GM12878 (cell line): ENCODE measurements around the gene PPIE. TPM values are rescaled to one million over a fixed set of nuclear protein-coding genes. Genes with fewer than 3 reads are reported as not detected.

Experiments used
- ATAC-seq: fragments of 200-7000 bp; cut with Tn5 transposase; 3 replicates; pipeline ENCODE4 v1.9.1; 2020; ENCODE audit warnings: mild to moderate bottlenecking, moderate library complexity
- BruUV-seq: library from RNA; stranded (reverse); fragments of 400-500 nt; replicated peaks from 2 replicates; lab custom pipeline; 2021; lab: Mats Ljungman, UMichigan
- CTCF ChIA-PET: fragments of 300-600 bp; sonication (Branson Sonifier 250); formaldehyde crosslinking; extraction: SDS; loops from one replicate; lab custom pipeline; 2021; ENCODE audit warnings: inconsistent platforms; lab: Yijun Ruan, JAX
- POLR2A ChIA-PET: fragments of 350-600 bp; formaldehyde crosslinking; extraction: SDS; loops from one replicate; lab custom pipeline; 2021; ENCODE audit warnings: inconsistent platforms; lab: Charles Lee
- RAD21 ChIA-PET: fragments of 300-600 bp; sonication (Branson Sonifier 250); formaldehyde crosslinking; loops from one replicate; lab custom pipeline; 2023; ENCODE audit warnings: antibody characterized with exemption; ENCODE audit not compliant: unreplicated experiment; lab: Charles Lee
- SMC1A ChIA-PET: fragments of 300-600 bp; sonication (Branson Sonifier 250); formaldehyde crosslinking; loops from one replicate; lab custom pipeline; 2023; ENCODE audit not compliant: unreplicated experiment, uncharacterized antibody; lab: Charles Lee
- DNase-seq: peaks from one replicate; pipeline ENCODE4 v3.0.0-alpha.2; 2011; ENCODE audit warnings: low read depth, low spot score
- FAIRE-seq: peaks from 3 replicates; lab custom pipeline; 2011; peaks lifted over from hg19 to GRCh38; lab: Jason Lieb, UNC
- H2AFZ ChIP-seq: 2 replicates; pipeline ENCODE4 v1.6.0; 2011; ENCODE audit warnings: low read depth, low read length, control low read depth; ENCODE audit not compliant: control insufficient read depth
- H3K27ac ChIP-seq: 2 replicates; pipeline ENCODE4 v1.5.1; 2011; ENCODE audit warnings: control low read depth; ENCODE audit not compliant: control insufficient read depth, insufficient read depth
- H3K27me3 ChIP-seq, 2 experiments: replicated peaks in 1 of 2; 2 replicates each; pipeline versions ENCODE4 v1.6.0 to v1.6.1; 2011; ENCODE audit warnings: low read length in 1 of 2; ENCODE audit not compliant: control insufficient read depth in 2 of 2, insufficient read depth in 2 of 2
- H3K36me3 ChIP-seq, 2 experiments: 2 replicates each; pipeline ENCODE4 v1.5.1; 2011; ENCODE audit warnings: low read length in 1 of 2; ENCODE audit not compliant: control insufficient read depth in 2 of 2, insufficient read depth in 2 of 2
- H3K4me1 ChIP-seq: 2 replicates; pipeline ENCODE4 v1.6.1; 2011; ENCODE audit warnings: mild to moderate bottlenecking, low read length, moderate library complexity, mixed read lengths; ENCODE audit not compliant: control insufficient read depth, insufficient read depth
- H3K4me2 ChIP-seq: 2 replicates; pipeline ENCODE4 v1.6.0; 2011; ENCODE audit warnings: control low read depth; ENCODE audit not compliant: control insufficient read depth, insufficient read depth
- H3K4me3 ChIP-seq: fragments of 200-600 bp; sonication (generic); 2 replicates; pipeline ENCODE4 v1.5.1; 2016
- H3K79me2 ChIP-seq: 2 replicates; pipeline ENCODE4 v1.6.0; 2011; ENCODE audit warnings: low read length; ENCODE audit not compliant: control insufficient read depth, insufficient read depth
- H3K9ac ChIP-seq: 2 replicates; pipeline ENCODE4 v1.8.0; 2011; ENCODE audit warnings: low read length, control low read depth, mixed read lengths; ENCODE audit not compliant: control insufficient read depth, insufficient read depth
- H3K9me3 ChIP-seq: replicated peaks from 3 replicates; pipeline ENCODE4 v1.5.1; 2011; ENCODE audit warnings: mild to moderate bottlenecking, low read length; ENCODE audit not compliant: control insufficient read depth, insufficient read depth
- H4K20me1 ChIP-seq: 2 replicates; pipeline ENCODE4 v1.6.0; 2011; ENCODE audit not compliant: control insufficient read depth, insufficient read depth
- KAT2A ChIP-seq: conservative IDR thresholded peaks from 2 replicates; pipeline ENCODE4 v1.6.1; 2011; ENCODE audit warnings: low read depth, low read length; ENCODE audit not compliant: control insufficient read depth
- RAD21 ChIP-seq: IDR thresholded peaks from 2 replicates; pipeline ENCODE4 v1.6.1; 2011; ENCODE audit warnings: mild to moderate bottlenecking, low read depth, low read length, moderate library complexity; ENCODE audit not compliant: insufficient read depth
- SMC3 ChIP-seq: IDR thresholded peaks from 2 replicates; pipeline ENCODE4 v1.6.1; 2011; ENCODE audit warnings: low read length, improper control_type of control experiment, borderline replicate concordance
- ZNF384 ChIP-seq: IDR thresholded peaks from 2 replicates; pipeline ENCODE4 v1.6.1; 2012; ENCODE audit warnings: low read depth, mild to moderate bottlenecking, low read length, improper control_type of control experiment, borderline replicate concordance
- ZSCAN29 ChIP-seq: fragments of 450-650 bp; IDR thresholded peaks from 2 replicates; pipeline ENCODE4 v1.6.1; 2017; ENCODE audit warnings: mild to moderate bottlenecking, moderate library complexity
- WGBS: methylation state at CpG from one replicate; pipeline ENCODE4 v1.1.6; 2016; ENCODE audit warnings: low lambda C conversion rate; ENCODE audit not compliant: insufficient replicate concordance, insufficient coverage; ENCODE audit errors: missing lambda C conversion rate; 5-methylcytosine and 5-hydroxymethylcytosine counted together
- in situ Hi-C: fragments of 300-500 bp; cut with MboI; formaldehyde crosslinking; loops from 9 replicates; pipeline ENCODE4 v1.14.3; 2018; ENCODE audit warnings: mixed read lengths
- intact Hi-C: fragments of 100-400 bp; cut with micrococcal nuclease; formaldehyde crosslinking; loops from one replicate; pipeline ENCODE4 v1.14.2; 2022; ENCODE audit not compliant: unreplicated experiment
- polyA plus RNA-seq, 11 experiments: library from polyadenylated mRNA; depleted of rRNA in 4 of 11; unstranded in 6 of 11; stranded (reverse) in 5 of 11; fragments of >200 nt; fragmentation: Nextera tagmentation in 4 of 11; fragmentation: Illumina TruSeq in 1 of 11; extraction: Ambion mirVana in 4 of 11; extraction: Trizol in 1 of 11; gene quantifications; 1 replicate in 1 of 11; 2 replicates in 10 of 11; pipeline versions ENCODE4 v1.2.1 to v1.2.3, GENCODE V29; 2011 to 2016; ENCODE audit warnings: inconsistent platforms in 2 of 11, missing spikeins in 2 of 11, low read depth in 1 of 11
- total RNA-seq, 4 experiments: library from RNA; depleted of rRNA in 3 of 4; stranded (reverse); fragments of >200 nt in 3 of 4; fragmentation: Illumina TruSeq in 1 of 4; extraction: Trizol in 1 of 4; gene quantifications; 2 replicates each; pipeline versions ENCODE4 v1.2.1 to v1.2.3, GENCODE V29; 2013 to 2021
- TF ChIP-seq, protein P1 (sequence below), 3 experiments: IDR thresholded peaks in 2 of 3; conservative IDR thresholded peaks in 1 of 3; 2 replicates each; pipeline ENCODE4 v1.5.1; 2011; ENCODE audit warnings: low read depth in 3 of 3, low read length in 3 of 3, mild to moderate bottlenecking in 3 of 3, control low read depth in 2 of 3, moderate library complexity in 2 of 3, inconsistent platforms in 1 of 3, mixed read lengths in 1 of 3; ENCODE audit not compliant: control insufficient read depth in 2 of 3, insufficient read depth in 1 of 3; ENCODE audit errors: extremely low read depth in 1 of 3

The PPIE gene
- total and polyA plus RNA-seq, 10 of the 15 experiments (the other 5 are each of a cell fraction or from before 2014, with no cell fraction given) = 36.6 to 163 (median 70.1) TPM

DNA sequence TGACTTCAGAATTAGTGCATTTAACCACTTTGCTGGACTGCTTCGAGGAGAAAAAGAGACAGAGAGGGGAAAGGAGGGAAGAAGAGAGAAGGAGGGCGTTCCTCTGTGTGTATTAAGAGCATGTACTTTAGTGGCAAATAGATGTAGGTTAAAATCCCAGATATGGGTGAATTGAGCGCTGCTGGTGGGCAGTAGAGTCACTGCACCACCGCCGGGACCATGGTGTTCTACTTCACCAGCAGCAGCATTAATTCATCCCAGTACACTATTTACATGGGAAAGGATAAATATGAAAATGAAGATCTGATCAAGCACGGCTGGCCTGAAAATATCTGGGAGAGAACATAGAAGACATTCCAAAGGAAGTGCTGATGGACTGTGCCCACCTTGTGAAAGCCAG is 20.9 kb upstream of the PPIE start:
- Histone ChIP-seq H3K9ac (no peak overlapping the region), H3K4me3 (no peak overlapping the region), H3K27ac (no peak overlapping the region), H3K9me3 (no peaks in the 10 kb centered on the region), H4K20me1 (no peaks in the 10 kb centered on the region), H3K4me2 (no peak overlapping the region), H3K36me3 (no peaks in the 10 kb centered on the region), H3K27me3 (0 out of 4 replicates have a peak, but pooled peaks cover 0 to 2% of the 10 kb centered on the region in 2 experiments), H2AFZ (no peak overlapping the region), H3K4me1 (no peaks in the 10 kb centered on the region), H3K79me2 (no peaks in the 10 kb centered on the region)
- intact Hi-C loops (no loop called here), in situ Hi-C loops (no loop called here)
- 16% methylated on average over 6 of the region's 6 CpGs for WGBS
- FAIRE-seq = no peak
- no peak for TF ChIP-seq ZSCAN29
- DNase-seq = no peak
- ATAC-seq = no peak
- ChIA-PET SMC1A (interaction anchor here (0.6 to 1.8 kb wide), 4 partner anchors 12 to 314 kb away, joined by 3 to 6 read pairs (median 4); no protein-coding TSS in a partner anchor), RAD21 (interaction anchor here (1.1 to 3.3 kb wide), 2 partner anchors 17 to 112 kb away, joined by 3 to 29 read pairs; no protein-coding TSS in a partner anchor), POLR2A (no interaction called here), CTCF (interaction anchor here (1.0 to 2.8 kb wide), 5 partner anchors 11 to 112 kb away, joined by 3 to 11 read pairs (median 6); no protein-coding TSS in a partner anchor)
- no TSS peak for BruUV-seq

DNA sequence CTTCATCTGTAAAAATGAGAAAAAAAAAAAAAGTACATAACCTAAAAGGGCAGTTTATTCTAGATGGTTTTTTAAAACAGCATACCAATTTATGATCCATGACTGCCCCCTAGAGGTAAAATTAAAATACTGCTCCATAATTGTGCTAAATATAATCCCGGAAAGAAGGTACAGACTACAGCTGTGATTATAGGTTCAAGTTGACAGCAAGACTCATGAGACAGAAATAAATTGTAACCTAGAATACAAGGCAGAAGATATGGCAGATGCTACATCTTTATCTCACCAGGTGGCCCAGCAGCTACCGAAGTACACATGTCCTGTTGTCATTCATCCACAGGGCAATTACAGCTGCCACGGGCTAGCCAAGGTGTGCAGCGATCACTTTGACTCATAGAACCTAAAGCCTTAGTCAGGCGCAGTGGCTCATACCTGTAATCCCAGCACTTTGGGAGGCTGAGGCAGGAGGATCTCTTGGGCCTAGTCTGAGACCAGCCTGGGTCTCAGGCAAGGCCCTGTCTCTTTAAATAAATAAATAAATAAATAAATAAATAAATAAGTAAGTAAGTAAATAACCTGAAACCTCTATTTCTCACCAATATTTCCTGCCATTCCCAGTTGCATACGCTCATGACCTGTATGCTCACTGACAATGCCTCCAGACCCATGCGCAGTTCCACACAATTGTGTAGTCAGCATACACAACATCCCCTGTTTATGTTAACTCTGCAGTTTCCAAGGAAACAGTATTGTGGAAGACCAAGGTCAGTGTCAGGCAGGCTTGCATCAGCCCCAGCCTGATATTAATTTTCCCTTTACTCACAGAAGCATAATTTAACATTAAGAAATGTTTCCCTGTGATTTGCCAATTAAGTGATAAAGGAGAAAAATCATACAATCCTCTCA is 18.3 kb upstream of the PPIE start:
- Histone ChIP-seq H4K20me1 (no peaks in the 10 kb centered on the region), H3K27ac (no peak overlapping the region), H3K27me3 (no peaks in the 10 kb centered on the region), H3K9ac (no peak overlapping the region), H3K4me1 (no peaks in the 10 kb centered on the region), H3K4me3 (no peak overlapping the region), H3K4me2 (no peak overlapping the region), H3K9me3 (no peaks in the 10 kb centered on the region), H2AFZ (peak overlapping the region; percentile 13; the same call in 1 of the 2 replicates), H3K36me3 (no peaks in the 10 kb centered on the region), H3K79me2 (no peaks in the 10 kb centered on the region)
- in situ Hi-C loops (loop anchor here (5.0 kb wide), 1 partner anchor 113 kb away; no protein-coding TSS in a partner anchor), intact Hi-C loops (loop anchor here (1.0 to 10.0 kb wide), 4 partner anchors 48 to 256 kb away; partner anchors contain the start of gene NT5C1A)
- 29% methylated on average over 7 of the region's 7 CpGs for WGBS
- POLR2A ChIA-PET = interaction anchor here (0.5 to 0.6 kb wide), 2 partner anchors 243 to 284 kb away, joined by 3 to 4 read pairs; no protein-coding TSS in a partner anchor
- TF ChIP-seq KAT2A (no peak), SMC3 (peak; percentile 64; the same call in 1 of the 2 replicates), ZNF384 (peak; percentile 76), RAD21 (peak; percentile 87)
- TF ChIP-seq, protein P1, sequence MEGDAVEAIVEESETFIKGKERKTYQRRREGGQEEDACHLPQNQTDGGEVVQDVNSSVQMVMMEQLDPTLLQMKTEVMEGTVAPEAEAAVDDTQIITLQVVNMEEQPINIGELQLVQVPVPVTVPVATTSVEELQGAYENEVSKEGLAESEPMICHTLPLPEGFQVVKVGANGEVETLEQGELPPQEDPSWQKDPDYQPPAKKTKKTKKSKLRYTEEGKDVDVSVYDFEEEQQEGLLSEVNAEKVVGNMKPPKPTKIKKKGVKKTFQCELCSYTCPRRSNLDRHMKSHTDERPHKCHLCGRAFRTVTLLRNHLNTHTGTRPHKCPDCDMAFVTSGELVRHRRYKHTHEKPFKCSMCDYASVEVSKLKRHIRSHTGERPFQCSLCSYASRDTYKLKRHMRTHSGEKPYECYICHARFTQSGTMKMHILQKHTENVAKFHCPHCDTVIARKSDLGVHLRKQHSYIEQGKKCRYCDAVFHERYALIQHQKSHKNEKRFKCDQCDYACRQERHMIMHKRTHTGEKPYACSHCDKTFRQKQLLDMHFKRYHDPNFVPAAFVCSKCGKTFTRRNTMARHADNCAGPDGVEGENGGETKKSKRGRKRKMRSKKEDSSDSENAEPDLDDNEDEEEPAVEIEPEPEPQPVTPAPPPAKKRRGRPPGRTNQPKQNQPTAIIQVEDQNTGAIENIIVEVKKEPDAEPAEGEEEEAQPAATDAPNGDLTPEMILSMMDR (IDR thresholded peaks at IDR 0.05 in 2 of 3, conservative IDR thresholded peaks at IDR 0.05 in 1 of 3; ENCODE audit: control insufficient read depth in 2 of 3, extremely low read depth in 1 of 3, insufficient read depth in 1 of 3, low read depth in 3 of 3, low read length in 3 of 3) = peak; percentile 34 to 74 (median 59)
- RAD21 ChIA-PET = interaction anchor here (1.2 to 3.3 kb wide), 7 partner anchors 18 to 454 kb away, joined by 3 to 29 read pairs (median 5); no protein-coding TSS in a partner anchor
- no peak for DNase-seq
- SMC1A ChIA-PET = interaction anchor here (0.6 to 2.2 kb wide), 14 partner anchors 9 to 529 kb away, joined by 3 to 8 read pairs (median 4); no protein-coding TSS in a partner anchor
- ATAC-seq = peak; percentile 76
- CTCF ChIA-PET = interaction anchor here (0.6 to 4.7 kb wide), 27 partner anchors 9 to 629 kb away, joined by 3 to 35 read pairs (median 4); partner anchors contain the start of genes NT5C1A and PPIE
- FAIRE-seq = peak; percentile 99
- BruUV-seq = no TSS peak
